Hematopoietic multipotent progenitor cell treated with erythropoietin and hydrocortisone succinate and interleukin-3 and kit ligand, for 6 days (in vitro differentiated cells): Measurements from ENCODE around the gene GAS6.

ENCODE experiments used
- DNase-seq: peaks from one replicate; pipeline ENCODE4 v3.0.0-alpha.2; 2015

The GAS6 gene

GRCh38 chr13:113864273-113864890 is 506 bp upstream of the GAS6 start:
- DNase-seq = no peak

- DNase-seq = peak; percentile 24
Observed at GRCh38 chr13:113862931-113863523, 849 bp downstream of the GAS6 start.

DNA sequence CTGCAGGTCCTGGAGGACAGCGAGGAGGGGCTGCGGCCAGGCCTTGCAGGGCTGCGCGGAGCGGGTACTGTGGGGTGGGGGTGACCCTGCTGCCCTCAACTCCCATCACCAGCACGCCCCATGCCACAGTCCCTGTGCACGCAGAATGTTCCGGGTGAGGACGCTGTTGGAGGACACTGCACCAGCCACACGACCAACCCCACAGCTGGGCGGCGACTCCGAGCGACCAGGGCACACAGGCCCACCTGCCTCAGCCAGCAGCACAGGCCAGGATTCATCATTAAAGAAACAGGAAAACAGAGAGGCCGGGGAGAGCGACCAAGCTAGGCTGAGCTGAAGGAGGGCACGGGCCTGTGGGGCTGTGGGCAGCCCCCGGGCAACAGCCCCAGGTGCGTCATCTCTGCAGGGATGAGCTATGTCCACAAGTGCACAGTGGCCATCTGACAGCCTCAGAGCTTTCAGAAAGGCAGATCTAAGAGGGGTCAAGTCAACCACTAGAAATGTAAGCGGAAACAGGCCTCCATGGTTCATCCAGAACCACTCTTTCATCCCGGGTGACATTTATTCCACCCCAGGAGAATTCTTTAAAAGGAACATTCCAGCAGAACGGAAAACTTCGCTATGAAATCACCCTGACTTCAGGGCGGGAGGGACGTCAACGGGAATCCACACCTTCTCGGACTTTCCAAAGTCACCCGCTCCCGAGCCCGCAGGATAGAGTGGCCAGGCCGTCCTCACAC is 1.5 kb downstream of the GAS6 start:
- no peak for DNase-seq

DNA sequence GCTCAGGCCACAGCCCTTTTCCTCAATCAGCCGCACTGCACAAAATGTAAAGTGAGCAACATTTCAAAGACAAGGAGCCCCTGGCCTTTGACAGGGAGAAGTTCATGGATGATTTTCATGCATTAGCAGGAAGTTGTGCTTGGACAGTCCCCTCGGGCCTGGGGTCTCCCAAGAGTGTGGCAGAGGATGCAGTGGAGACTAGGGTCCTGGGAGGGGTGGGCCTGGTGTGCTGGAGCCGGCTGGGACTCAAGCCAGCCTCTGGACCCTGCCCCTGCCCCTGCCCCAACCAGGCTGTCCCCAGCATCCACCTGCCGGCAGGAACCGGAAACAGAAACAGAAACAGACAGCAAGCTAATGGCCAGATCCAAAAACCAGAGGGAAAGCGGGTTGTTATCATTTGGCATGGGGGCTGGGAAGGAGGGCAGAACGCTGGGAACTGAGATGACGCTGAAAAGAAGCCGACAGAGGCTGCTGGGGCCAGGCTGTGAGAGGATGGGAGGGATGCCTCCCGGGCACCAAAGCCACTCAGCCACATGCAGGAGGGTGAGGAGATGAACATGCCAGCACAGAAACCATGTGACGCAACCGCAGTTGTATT is 2.3 kb downstream of the GAS6 start:
- no peak for DNase-seq

DNA sequence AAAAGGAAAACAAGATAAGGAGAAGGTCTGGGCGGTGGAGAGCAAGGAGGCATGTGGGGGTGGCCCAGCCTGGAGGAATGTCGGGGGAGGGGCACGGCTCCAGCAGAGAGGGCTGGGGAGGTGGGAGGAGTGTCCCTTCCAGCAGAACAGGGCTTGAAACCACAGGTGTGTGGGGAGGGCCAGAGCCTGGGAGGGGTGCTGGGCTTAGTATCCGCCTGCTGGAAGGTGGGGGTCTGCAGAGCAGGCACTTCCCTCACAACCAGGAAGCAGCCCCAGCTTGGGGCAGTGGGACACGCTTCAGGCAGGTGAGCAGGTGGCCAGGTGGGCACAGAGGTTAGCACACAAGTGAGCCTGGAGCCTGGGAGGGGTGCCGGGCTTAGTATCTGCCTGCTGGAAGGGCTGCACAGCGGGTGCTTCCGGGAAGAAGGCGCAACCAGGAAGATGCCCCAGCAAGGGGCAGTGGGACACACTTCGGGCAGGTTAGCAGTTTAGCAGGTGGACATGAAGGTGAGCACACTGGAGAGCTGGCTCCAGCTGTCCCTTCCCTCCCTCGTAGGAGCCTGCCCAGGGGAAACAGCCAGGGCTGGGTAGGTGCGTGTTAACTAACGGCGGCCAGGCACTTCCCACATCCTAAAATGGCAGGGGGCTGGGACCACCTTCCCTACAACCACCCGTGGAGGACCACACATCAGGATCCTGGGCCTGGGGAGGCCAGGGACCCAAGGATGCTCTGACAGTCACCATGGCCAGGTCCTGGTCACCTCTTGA is 3.0 kb downstream of the GAS6 start:
- DNase-seq = no peak

DNA sequence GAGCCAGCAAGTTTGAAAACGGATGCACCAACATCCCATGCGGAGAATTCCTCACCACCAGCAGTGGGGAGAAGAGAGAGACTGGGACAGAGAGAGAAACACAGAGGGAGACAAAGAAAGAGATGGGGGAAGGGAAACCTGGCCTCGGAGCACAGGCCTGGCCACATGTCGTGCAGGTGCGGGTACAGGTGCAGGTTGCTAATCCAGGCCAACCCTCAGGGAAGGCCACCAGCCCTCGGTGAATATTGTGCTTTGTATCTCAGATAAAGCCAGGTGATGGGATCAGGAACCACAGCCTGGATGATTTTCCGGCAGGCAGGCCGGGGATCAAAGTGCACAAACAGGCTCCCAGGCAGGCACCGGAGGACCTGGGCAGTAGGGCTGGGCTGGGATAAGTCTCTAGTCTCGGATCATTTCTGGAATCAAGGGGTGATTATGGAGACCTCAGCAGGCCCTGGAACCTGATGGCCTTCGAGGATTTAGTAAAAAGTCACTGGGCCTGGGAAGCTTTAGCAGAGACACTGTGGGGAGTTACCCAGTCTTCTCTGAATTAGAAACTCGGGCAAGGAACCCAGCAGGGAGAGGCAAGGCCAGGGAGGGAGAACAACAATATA is 3.7 kb downstream of the GAS6 start:
- DNase-seq = no peak

DNA sequence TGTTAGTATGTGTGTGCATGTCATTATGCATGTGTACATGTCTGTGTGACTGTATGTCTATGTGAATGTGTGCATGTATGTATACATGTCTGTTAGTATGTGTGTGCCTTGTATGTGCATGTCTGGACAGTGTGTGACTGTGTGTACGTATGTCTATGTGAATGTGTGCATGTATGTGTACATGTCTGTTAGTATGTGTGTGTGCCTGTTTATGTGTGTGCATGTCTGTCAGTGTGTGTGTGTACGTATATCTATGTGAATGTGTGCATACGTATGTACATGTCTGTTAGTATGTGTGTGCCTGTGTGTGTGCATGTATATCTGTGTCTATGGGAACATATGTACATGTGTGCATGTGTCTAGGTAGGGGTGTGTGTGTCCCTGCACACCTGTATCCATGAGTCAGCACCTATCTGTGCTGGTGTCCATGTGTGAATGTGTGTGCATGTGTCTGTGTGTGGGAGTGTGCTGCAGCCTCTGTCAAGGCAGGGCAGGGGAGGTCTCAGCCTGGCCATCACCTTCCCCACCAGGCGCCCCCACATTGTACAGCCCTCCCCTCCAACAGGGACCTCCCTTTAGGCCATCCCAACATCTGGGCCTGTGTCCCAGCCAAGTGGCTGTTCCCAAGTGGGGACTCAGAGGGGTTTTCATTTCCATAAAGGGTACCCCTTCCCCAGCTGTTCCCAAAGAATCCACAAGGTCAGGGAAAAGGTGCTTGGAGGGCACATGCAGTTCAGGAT is 4.4 kb downstream of the GAS6 start:
- no peak for DNase-seq

- no peak for DNase-seq
Observed at GRCh38 chr13:113857531-113858195, 6.2 kb downstream of the GAS6 start.

DNA sequence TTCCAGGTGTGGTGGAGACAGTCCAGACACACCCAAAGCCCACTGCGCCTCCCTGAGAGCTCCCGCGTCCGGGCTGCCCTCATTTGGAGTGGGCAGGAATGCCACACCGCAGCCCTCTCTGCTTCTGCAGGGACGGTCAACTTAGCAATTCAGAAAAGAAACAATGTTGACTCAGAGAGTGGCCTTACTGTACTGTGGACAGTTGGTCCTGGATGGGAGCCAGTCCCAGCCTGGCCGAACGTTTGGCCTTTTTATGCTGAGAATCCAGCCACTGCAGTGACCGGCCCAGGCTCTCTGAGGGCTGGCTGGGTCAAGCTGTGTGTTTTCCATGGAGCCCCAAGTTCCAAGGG is 7.2 kb downstream of the GAS6 start:
- no peak for DNase-seq

DNA sequence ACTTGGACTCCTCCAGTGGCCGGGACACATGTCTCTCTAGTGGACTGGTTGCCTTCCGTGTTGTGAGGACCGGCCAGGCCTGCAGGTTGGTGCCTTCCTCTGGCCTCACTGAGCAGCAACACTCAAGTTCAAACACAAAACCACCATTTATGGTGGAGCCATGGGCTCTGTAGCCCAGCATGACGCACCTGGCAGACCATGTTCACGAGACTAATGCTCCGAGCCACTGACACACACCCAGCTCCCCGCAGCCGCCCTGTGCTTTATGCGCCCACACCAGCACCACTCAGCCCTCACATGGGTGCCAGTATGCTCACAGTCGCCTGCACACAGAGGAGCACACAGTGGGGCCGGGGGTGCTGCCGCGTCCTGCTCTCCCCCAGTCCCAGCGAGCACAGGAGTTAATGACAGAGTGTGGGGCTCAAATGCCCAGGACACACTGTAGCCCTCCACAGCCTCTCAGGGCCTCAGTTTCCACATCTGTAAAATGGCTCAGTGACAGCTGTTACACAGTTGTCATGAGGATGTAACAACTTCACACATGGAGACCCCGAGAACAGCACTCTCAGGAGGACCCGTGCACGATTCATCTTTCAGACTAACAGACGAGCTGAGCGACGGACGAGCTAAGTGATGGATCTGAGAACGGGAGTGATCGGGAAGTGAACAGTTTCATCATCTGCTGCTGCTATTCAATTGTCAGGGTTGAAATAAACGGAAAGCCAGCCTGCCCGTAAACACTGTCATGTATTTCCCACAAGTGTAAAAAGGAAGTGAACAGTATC is 7.8 kb downstream of the GAS6 start:
- no peak for DNase-seq

DNA sequence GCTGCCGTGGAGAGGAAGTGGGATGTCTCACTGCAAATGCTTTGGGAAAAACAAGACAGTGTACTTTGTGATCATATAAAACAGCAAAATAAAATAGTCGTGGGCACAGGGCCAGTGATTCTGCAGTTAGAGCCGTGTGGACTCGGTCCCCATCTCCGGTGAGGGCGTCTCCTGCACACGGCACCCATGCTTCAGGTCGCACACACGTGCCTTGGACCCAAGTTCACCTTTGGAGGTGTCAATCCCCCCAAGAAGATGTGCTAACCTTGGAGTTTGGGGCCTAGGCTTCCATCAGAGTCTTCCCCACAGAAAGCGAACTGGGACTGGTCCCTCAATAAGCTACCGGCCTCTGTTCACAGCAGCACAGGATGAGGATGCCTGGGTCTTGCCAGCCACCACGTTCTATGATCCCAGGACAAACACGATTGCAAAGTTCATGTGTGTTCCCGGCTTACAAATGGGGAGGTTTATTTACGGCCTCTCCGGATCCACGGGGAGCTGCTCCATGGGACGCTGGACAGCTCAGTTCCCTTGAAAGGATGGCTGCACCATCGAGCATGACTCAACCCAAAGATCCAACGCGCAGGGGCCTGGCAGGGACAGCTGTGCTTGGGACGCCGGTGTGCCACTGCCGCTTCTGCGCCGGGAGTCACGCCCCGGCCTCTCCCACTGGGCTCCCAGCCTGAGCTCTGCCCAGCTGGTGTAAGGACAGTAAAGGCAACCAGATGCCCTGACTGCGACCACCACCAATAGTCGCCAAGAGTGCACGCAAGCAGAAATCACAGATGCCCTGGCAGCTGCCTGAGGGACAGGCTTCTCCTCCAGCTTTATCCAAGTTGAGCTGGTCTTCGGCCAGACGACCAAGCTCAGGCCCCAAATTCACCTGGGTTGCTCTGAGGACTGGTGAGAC is 8.6 kb downstream of the GAS6 start:
- no peak for DNase-seq

DNA sequence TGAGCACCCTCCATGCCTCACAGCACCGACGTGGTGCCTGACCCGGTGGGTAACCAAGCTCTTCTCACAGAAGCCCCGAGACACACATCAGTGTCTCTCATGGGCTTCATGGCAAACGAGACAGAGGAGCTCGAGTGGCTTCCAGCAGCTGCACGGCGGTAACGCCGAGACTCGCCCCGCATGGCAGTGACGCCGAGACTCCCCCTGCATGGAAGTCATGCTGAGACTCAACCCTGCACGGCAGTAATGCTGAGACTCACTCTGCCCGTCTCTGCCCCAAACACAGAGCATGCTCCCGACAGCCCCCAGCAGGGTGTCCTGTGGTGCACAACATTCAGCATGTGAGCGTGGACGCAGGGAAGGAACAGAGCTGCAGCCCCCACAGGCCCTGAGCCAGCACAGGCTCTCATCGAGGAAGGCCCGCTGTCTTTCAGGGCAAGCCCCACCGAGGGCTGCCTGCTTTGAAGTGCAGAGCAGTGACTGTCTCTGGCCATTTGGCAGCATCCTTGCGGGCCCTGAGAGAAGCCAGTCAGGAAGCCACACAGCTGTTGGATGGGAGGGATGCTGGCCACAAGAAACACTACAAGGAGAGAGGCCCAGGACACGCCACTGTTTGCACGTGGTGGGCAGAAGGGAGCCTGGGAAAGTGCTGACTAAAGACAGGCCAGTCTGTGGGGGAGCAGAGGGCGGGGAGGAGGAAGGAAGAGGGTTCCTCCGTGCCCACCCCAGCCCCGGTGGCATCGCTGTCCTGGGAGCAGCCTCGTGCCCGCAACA is 9.5 kb downstream of the GAS6 start:
- peak; percentile 11 for DNase-seq

DNA sequence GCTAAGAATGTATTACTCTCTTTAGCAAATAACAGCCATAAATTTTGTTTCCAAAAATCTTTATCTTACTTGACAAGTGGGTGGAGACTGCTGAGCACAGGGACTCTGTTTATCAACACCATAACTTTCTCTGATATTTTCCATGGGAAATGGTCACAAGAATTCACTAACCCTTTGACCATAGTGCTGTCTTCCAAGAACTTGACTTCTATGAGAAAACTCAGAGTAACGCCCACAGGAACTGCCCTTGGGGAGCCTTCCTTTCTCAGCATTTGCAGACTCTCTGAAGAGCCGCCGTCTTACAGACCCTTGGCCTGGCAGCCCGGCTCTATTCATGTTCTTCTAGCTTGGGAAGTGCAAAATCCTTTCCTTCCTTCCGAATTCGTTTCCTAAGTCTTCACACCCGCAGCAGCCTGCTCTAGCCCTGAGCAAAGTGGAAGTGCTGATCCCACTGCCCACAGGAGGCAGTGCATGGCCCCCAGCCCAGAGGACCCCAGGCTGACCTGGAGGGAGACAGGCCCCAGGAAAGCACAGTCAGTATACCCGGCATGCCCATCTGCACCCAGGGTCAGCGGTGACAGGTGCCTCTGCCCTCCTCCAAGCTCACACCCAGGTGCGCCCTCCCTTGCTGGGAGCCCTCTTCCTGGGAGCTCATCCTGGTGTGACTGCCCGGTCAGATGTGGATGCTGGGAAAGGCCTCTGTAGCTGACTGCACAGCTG is 10.2 kb downstream of the GAS6 start:
- no peak for DNase-seq

DNA sequence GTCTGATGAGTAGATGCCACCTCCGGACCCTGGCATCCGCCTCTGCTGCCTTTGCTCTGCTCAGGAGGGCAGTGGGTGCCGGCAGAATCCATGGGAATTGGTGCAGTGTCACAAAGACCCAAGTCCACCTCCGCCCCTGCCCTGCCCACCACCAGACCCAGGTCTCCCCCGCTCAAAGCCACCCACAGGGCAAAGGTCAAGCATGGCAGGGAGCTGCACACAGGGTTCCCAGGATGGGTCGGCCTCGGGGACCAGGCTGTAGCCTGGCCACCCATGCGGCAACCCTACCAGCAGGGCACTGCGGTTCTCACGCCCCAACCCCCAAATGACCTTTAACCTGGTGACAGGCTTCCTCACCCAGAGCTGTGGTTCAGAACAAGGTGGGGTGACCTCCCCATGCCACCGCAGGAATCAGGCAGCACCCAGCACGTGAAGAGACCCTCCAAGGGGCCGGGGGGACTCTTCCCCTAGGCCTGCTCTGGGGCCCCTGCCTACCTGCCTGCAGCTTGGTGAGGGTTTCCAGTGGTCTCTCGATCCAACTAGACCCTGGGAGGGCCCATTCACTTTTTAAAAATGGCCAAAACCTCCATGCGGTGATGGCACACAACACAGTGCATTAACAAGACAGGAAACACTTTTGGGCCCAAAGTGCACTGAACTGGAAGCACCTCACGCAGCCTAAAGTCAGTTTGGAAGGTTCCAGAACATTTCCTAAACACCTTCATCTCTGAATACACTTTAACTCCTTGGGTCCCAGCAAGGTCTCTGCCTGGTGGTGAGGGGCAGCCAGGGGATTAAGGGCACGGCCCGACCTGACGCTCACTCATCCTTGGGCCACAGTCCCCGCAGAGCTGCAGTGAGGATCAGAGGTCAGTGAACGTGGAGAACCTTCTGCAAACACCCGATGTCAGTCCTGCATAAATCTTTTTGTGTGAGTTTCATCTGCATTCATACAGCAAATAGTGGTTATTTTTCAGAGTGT is 11.0 kb downstream of the GAS6 start:
- DNase-seq = no peak

GRCh38 chr13:113851826-113852535 is 11.9 kb downstream of the GAS6 start:
- DNase-seq = no peak

DNA sequence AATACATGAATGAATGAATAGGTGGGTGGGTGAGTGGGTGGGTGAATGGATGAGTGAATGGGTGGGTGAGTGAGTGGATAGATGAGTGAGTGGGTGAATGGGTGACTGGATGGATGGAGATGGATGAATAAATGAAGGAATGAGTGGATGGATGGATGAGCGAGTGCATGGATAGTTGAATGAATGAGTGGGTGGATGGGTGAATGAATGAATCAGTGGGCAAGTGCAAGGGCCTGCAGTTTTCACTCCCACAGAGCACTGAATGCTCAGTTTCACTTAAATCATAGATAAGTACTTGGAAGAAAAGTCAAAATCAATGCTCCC is 12.4 kb downstream of the GAS6 start:
- DNase-seq = no peak
